ENCODE data around the gene PLXNA4.

DNA sequence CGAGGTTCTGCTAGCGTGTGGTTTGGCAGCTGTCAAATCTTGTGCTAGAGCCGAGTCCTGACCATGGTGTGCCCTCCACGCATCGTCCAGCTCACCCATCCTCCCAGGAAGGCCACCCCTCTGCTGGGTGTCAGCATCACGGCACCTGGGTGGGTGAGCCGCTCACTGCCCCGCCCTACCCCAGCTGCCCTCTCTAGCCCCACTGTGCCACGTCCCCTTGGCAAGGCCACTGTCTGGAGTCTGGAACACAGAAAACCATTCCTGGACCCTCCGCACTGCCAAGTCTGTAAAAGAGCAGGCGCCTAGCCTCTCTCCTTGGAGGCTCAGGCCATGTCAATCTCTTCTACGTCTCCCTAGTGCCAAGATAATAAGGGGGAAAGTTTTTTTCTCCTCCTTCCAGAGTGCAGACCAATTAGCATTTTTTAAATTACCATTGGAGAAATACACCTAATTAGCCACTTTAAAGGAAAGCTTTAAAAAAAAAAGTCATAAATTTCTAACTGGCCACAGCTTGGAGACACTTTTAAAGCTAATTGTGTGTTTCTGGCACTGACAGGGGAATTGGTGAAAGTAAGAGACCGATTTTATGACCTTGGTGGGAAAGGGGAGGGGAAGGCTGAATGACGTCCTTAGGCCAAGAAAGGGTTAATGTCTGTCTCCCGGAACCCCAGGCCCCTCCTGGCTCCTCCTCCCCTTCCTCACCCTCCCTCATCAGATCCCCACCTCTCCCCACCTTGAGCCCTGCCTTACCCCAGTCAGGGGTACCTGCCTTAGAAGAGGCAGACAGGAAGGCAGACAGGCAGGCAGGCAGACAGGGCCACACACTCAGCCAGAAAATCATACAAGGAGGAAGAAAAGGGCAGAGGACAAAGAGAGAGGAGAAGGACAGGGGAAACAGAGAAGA lies 151.2 kb downstream of the PLXNA4 start:
- TF ChIP-seq CTCF (IDR thresholded peaks at IDR 0.05), result no peak
- TF ChIP-seq POLR2A (IDR thresholded peaks at IDR 0.05), result no peak
